Mesendoderm (in vitro differentiated cells): ENCODE data around the gene SCN9A.
"Not testable (repeated sequence)": the region's sequence is repeated elsewhere in the genome, so short reads cannot be mapped to it uniquely, and the experiment has no call there.

Experiments
- DNase-seq: peaks from one replicate; pipeline ENCODE4 v3.0.0; 2013
- H2AK5ac ChIP-seq: 2 replicates; pipeline ENCODE4 v1.6.1; 2013; ENCODE audit warnings: low read length, inconsistent platforms
- H2BK120ac ChIP-seq: 2 replicates; pipeline ENCODE4 v1.6.1; 2013; ENCODE audit warnings: low read depth, mild to moderate bottlenecking, low read length, moderate library complexity, mixed read lengths
- H2BK15ac ChIP-seq: replicated peaks from 2 replicates; pipeline ENCODE4 v1.6.1; 2013; ENCODE audit warnings: low read depth, mild to moderate bottlenecking, moderate library complexity
- H2BK5ac ChIP-seq: 2 replicates; pipeline ENCODE4 v1.6.1; 2013; ENCODE audit warnings: low read length, inconsistent platforms
- H3K18ac ChIP-seq: 2 replicates; pipeline ENCODE4 v1.6.1; 2013; ENCODE audit warnings: mild to moderate bottlenecking, low read length, mixed read lengths
- H3K23ac ChIP-seq: one replicate; pipeline ENCODE4 v1.6.1; 2013; ENCODE audit warnings: low read length
- H3K27ac ChIP-seq: 2 replicates; pipeline ENCODE4 v1.5.1; 2013; ENCODE audit warnings: low read depth, mild to moderate bottlenecking, inconsistent platforms, low read length, moderate library complexity
- H3K27me3 ChIP-seq: 2 replicates; pipeline ENCODE4 v1.6.1; 2013; ENCODE audit warnings: low read length, control low read depth, mild to moderate bottlenecking, inconsistent platforms; ENCODE audit not compliant: insufficient read depth, poor library complexity
- H3K36me3 ChIP-seq: 2 replicates; pipeline ENCODE4 v1.6.1; 2013; ENCODE audit warnings: low read length, inconsistent platforms; ENCODE audit not compliant: control insufficient read depth, insufficient read depth
- H3K4ac ChIP-seq: one replicate; pipeline ENCODE4 v1.6.1; 2013; ENCODE audit warnings: low read depth, mild to moderate bottlenecking, low read length, moderate library complexity
- H3K4me1 ChIP-seq: 2 replicates; pipeline ENCODE4 v1.6.1; 2013; ENCODE audit warnings: low read depth, low read length, inconsistent platforms; ENCODE audit not compliant: control insufficient read depth
- H3K4me2 ChIP-seq: 2 replicates; pipeline ENCODE4 v1.6.1; 2013; ENCODE audit warnings: low read length
- H3K4me3 ChIP-seq: 2 replicates; pipeline ENCODE4 v1.5.1; 2013; ENCODE audit warnings: mild to moderate bottlenecking, low read length
- H3K56ac ChIP-seq: one replicate; pipeline ENCODE4 v1.6.1; 2013; ENCODE audit warnings: low read length
- H3K79me1 ChIP-seq: 2 replicates; pipeline ENCODE4 v1.6.1; 2013; ENCODE audit warnings: low read length, inconsistent platforms
- H3K79me2 ChIP-seq: 2 replicates; pipeline ENCODE4 v1.6.1; 2013; ENCODE audit warnings: mild to moderate bottlenecking, low read length; ENCODE audit not compliant: control insufficient read depth, insufficient read depth
- H3K9ac ChIP-seq: 2 replicates; pipeline ENCODE4 v1.6.1; 2013; ENCODE audit warnings: low read length, inconsistent platforms
- H4K5ac ChIP-seq: one replicate; pipeline ENCODE4 v1.6.1; 2013; ENCODE audit warnings: low read length
- H4K8ac ChIP-seq: one replicate; pipeline ENCODE4 v1.6.1; 2013; ENCODE audit warnings: low read depth, mild to moderate bottlenecking, control low read depth, low read length, moderate library complexity
- WGBS: extraction: QIAGEN DNeasy Blood & Tissue Kit; methylation state at CpG from one replicate; pipeline ENCODE4 v1.1.7; 2013; ENCODE audit warnings: low lambda C conversion rate, missing lambda C conversion rate; ENCODE audit not compliant: insufficient coverage; ENCODE audit errors: extremely low coverage; 5-methylcytosine and 5-hydroxymethylcytosine counted together

Gene SCN9A

GRCh38 chr2:166329465-166329864 lies 46.3 kb downstream of the SCN9A start:
- Histone ChIP-seq H3K27me3 (no peaks in the 10 kb centered on the region), H3K18ac (no peak overlapping the region), H4K5ac (no peak overlapping the region), H3K9ac (no peak overlapping the region), H4K8ac (no peak overlapping the region), H3K79me2 (no peaks in the 10 kb centered on the region), H2BK15ac (no peak overlapping the region), H3K4me2 (no peak overlapping the region), H3K36me3 (no peaks in the 10 kb centered on the region), H3K4me1 (no peaks in the 10 kb centered on the region), H3K79me1 (no peaks in the 10 kb centered on the region), H3K4ac (no peak overlapping the region), H3K4me3 (no peak overlapping the region), H2BK5ac (no peak overlapping the region), H3K23ac (no peak overlapping the region), H3K27ac (no peak overlapping the region), H3K56ac (no peak overlapping the region), H2AK5ac (no peak overlapping the region), H2BK120ac (no peak overlapping the region)
- DNase-seq: no peak

- Histone ChIP-seq H3K18ac (no peak overlapping the region), H2BK5ac (no peak overlapping the region), H3K4me2 (no peak overlapping the region), H3K79me2 (no peaks in the 10 kb centered on the region), H3K4me1 (no peaks in the 10 kb centered on the region), H3K9ac (no peak overlapping the region), H2BK120ac (no peak overlapping the region), H3K36me3 (no peaks in the 10 kb centered on the region), H4K5ac (no peak overlapping the region), H3K27me3 (no peaks in the 10 kb centered on the region), H2BK15ac (no peak overlapping the region), H3K4ac (no peak overlapping the region), H2AK5ac (no peak overlapping the region), H3K4me3 (no peak overlapping the region), H4K8ac (no peak overlapping the region), H3K27ac (no peak overlapping the region), H3K79me1 (no peaks in the 10 kb centered on the region), H3K56ac (no peak overlapping the region), H3K23ac (no peak overlapping the region)
- WGBS: no CpG with 5 or more reads among the region's 3 CpGs
- no peak for DNase-seq
Observed at GRCh38 chr2:166328147-166328546, 47.6 kb downstream of the SCN9A start.

GRCh38 chr2:166321076-166321475 lies 54.7 kb downstream of the SCN9A start:
- H3K23ac ChIP-seq: no peak overlapping the region
- H2BK120ac ChIP-seq: no peak overlapping the region
- no peaks in the 10 kb centered on the region for H3K79me2 ChIP-seq
- no peak overlapping the region for H4K8ac ChIP-seq
- H3K27me3 ChIP-seq: no peaks in the 10 kb centered on the region
- no CpG with 5 or more reads among the region's 3 CpGs for WGBS
- no peak overlapping the region for H3K4ac ChIP-seq
- H2AK5ac ChIP-seq: no peak overlapping the region
- H4K5ac ChIP-seq: no peak overlapping the region
- H3K9ac ChIP-seq: no peak overlapping the region
- no peak overlapping the region for H3K4me2 ChIP-seq
- H3K56ac ChIP-seq: no peak overlapping the region
- no peak overlapping the region for H2BK15ac ChIP-seq
- no peak for DNase-seq
- no peak overlapping the region for H2BK5ac ChIP-seq
- H3K36me3 ChIP-seq: no peaks in the 10 kb centered on the region
- no peaks in the 10 kb centered on the region for H3K79me1 ChIP-seq
- no peak overlapping the region for H3K27ac ChIP-seq
- no peak overlapping the region for H3K4me3 ChIP-seq
- H3K18ac ChIP-seq: no peak overlapping the region
- no peaks in the 10 kb centered on the region for H3K4me1 ChIP-seq

- Histone ChIP-seq H3K4me2 (no peak overlapping the region), H3K23ac (no peak overlapping the region), H3K27ac (no peak overlapping the region), H3K4me1 (peaks cover 2% of the 10 kb centered on the region), H2BK5ac (no peak overlapping the region), H3K56ac (no peak overlapping the region), H3K4ac (no peak overlapping the region), H3K18ac (no peak overlapping the region), H3K4me3 (no peak overlapping the region), H2BK120ac (no peak overlapping the region), H4K8ac (no peak overlapping the region), H3K79me1 (no peaks in the 10 kb centered on the region), H3K27me3 (no peaks in the 10 kb centered on the region), H3K36me3 (no peaks in the 10 kb centered on the region), H4K5ac (no peak overlapping the region), H3K79me2 (no peaks in the 10 kb centered on the region), H3K9ac (no peak overlapping the region), H2AK5ac (no peak overlapping the region), H2BK15ac (no peak overlapping the region)
- no peak for DNase-seq
- WGBS: no CpG with 5 or more reads among the region's 5 CpGs
Observed at GRCh38 chr2:166314022-166314759, 61.6 kb downstream of the SCN9A start.

GRCh38 chr2:166312863-166313262 lies 62.9 kb downstream of the SCN9A start:
- H2AK5ac ChIP-seq, H3K27me3 ChIP-seq: not testable (repeated sequence)

GRCh38 chr2:166307326-166307725 lies 68.4 kb downstream of the SCN9A start:
- Histone ChIP-seq H3K9ac (no peak overlapping the region), H2AK5ac (no peak overlapping the region), H3K27ac (no peak overlapping the region), H3K79me1 (no peaks in the 10 kb centered on the region), H3K36me3 (no peaks in the 10 kb centered on the region), H3K27me3 (no peaks in the 10 kb centered on the region), H3K23ac (no peak overlapping the region), H3K4me2 (no peak overlapping the region), H2BK15ac (no peak overlapping the region), H3K4me1 (no peaks in the 10 kb centered on the region), H4K8ac (no peak overlapping the region), H3K4me3 (no peak overlapping the region), H2BK120ac (no peak overlapping the region), H3K4ac (no peak overlapping the region), H4K5ac (no peak overlapping the region), H2BK5ac (no peak overlapping the region), H3K18ac (no peak overlapping the region), H3K79me2 (no peaks in the 10 kb centered on the region), H3K56ac (no peak overlapping the region)
- WGBS: no CpG with 5 or more reads among the region's 3 CpGs
- no peak for DNase-seq

More at GRCh38 chr2:166312863-166313262, 62.9 kb downstream of the SCN9A start:
- H3K56ac ChIP-seq, H3K79me2 ChIP-seq, H3K27ac ChIP-seq, H3K4ac ChIP-seq, H3K4me2 ChIP-seq, H3K4me1 ChIP-seq, H2BK120ac ChIP-seq, H2BK15ac ChIP-seq, H2BK5ac ChIP-seq, H3K36me3 ChIP-seq, DNase-seq, H3K18ac ChIP-seq, H3K79me1 ChIP-seq, H3K9ac ChIP-seq, H4K8ac ChIP-seq, H3K23ac ChIP-seq, H4K5ac ChIP-seq, H3K4me3 ChIP-seq: not testable (repeated sequence)
- WGBS: no CpG with 5 or more reads among the region's 2 CpGs
